Esophagus squamous epithelium (tissue), 5 donors: Measurements from ENCODE around the gene ZYX. TPM values are rescaled to one million over a fixed set of nuclear protein-coding genes. Genes with fewer than 3 reads are reported as not detected.
"Not testable (repeated sequence)": the region's sequence is repeated elsewhere in the genome, so short reads cannot be mapped to it uniquely, and the experiment has no call there.

Experiments
- DNase-seq: peaks from one replicate; lab custom pipeline; 2025; lab: John Stamatoyannopoulos, UW
- H3K27ac ChIP-seq, 4 donors: fragments of 200-600 bp; sonication (generic); one replicate each; pipeline ENCODE4 v1.5.1; 2016 to 2019; ENCODE audit warnings: mild to moderate bottlenecking in 1 of 4
- H3K27me3 ChIP-seq, 4 donors: fragments of 200-600 bp; sonication (generic); 1 replicate in 3 of 4; 2 replicates in 1 of 4; pipeline versions ENCODE4 v1.5.1 to v1.6.0; 2017 to 2021; ENCODE audit warnings: antibody characterized with exemption in 1 of 4
- H3K36me3 ChIP-seq, 3 donors: fragments of 200-600 bp; sonication (generic); one replicate each; pipeline ENCODE4 v1.5.1; 2016 to 2019
- H3K4me1 ChIP-seq, 3 donors: fragments of 200-600 bp; sonication (generic); one replicate each; pipeline ENCODE4 v1.5.1; 2017 to 2019
- H3K4me3 ChIP-seq, 4 donors: fragments of 200-600 bp; sonication (generic); 1 replicate in 3 of 4; 2 replicates in 1 of 4; pipeline ENCODE4 v1.5.1; 2016 to 2019; ENCODE audit warnings: mild to moderate bottlenecking in 2 of 4, moderate library complexity in 1 of 4
- H3K9me3 ChIP-seq, 3 donors: fragments of 200-600 bp; sonication (generic); one replicate each; pipeline ENCODE4 v1.5.1; 2016 to 2019
- POLR2A ChIP-seq, 4 donors: fragments of 450-650 bp; IDR thresholded peaks; one replicate each; pipeline ENCODE4 v1.6.1; 2017; ENCODE audit warnings: antibody characterized with exemption in 4 of 4, mild to moderate bottlenecking in 4 of 4, moderate library complexity in 3 of 4
- WGBS, 2 donors: methylation state at CpG; one replicate each; pipeline ENCODE4 v1.1.5; 2018; 5-methylcytosine and 5-hydroxymethylcytosine counted together
- intact Hi-C: fragments of 100-400 bp; cut with DNase I; formaldehyde crosslinking; loops from one replicate; pipeline ENCODE4 v1.15.0; 2022
- total RNA-seq, 4 donors: library from RNA; depleted of rRNA; stranded (reverse); fragments of >200 nt; gene quantifications; one replicate each; pipeline ENCODE4 v1.1.0, GENCODE V29; 2016
- TF ChIP-seq, protein P1 (sequence below), 6 experiments: fragments of 450-650 bp in 4 of 6; fragments of 200-600 bp in 2 of 6; sonication (generic) in 2 of 6; IDR thresholded peaks; one replicate each; pipeline ENCODE4 v1.5.1; 2016 to 2019; ENCODE audit warnings: antibody characterized with exemption in 6 of 6, mild to moderate bottlenecking in 4 of 6, moderate library complexity in 4 of 6
- donor health status: DM: yes; HTN: yes; CAD: no.

ZYX gene
- total RNA-seq, 4 donors from 2014 or later, result 40.2 to 78.8 (median 68.6) TPM

DNA sequence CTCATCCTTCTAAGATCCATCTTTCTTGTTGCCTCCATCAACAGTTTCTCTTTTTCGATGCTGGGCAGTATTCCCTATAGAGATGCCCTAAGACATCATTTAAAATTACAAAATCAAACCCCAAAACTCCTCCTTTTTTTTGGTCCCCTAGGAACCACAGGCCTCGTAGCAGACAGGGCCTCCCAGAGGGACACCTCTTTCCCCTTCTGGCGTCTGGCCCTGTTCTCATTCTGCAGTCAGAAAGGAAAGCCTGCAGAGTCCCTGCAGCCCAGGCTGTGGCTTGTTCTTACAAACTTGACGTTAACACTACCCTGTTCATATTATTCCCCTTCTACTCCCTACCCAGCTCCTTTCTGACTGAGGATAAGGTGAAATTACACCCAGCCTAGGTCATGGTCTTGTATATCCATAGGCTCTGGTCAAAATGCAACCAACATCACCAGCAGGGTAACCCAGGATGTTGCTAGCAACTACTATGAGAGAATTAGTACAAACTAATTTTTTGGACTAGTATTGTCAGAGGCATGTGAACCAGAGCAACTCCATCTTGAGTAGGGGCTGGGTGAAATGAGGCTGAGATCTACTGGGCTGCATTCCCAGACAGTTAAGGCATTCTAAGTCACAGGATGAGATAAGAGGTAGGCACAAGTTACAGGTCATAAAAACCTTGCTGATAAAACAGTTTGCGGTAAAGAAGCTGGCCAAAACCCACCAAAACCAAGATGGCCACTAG lies 31.0 kb downstream of the ZYX start:
- Histone ChIP-seq H3K9me3 (no peaks in the 10 kb centered on the region), H3K27ac (peak overlapping the region in 3 of 4 donors; percentile 63 to 76 (median 70)), H3K27me3 (no peaks in the 10 kb centered on the region), H3K36me3 (no peaks in the 10 kb centered on the region), H3K4me3 (no peak overlapping the region), H3K4me1 (peaks cover 24 to 95% (median 38%) of the 10 kb centered on the region in 3 donors)
- intact Hi-C loops, result no loop called here
- WGBS, 2 donors, result 79 to 81% methylated on average over 5 of the region's 5 CpGs
- DNase-seq, result no peak
- TF ChIP-seq, protein P1, sequence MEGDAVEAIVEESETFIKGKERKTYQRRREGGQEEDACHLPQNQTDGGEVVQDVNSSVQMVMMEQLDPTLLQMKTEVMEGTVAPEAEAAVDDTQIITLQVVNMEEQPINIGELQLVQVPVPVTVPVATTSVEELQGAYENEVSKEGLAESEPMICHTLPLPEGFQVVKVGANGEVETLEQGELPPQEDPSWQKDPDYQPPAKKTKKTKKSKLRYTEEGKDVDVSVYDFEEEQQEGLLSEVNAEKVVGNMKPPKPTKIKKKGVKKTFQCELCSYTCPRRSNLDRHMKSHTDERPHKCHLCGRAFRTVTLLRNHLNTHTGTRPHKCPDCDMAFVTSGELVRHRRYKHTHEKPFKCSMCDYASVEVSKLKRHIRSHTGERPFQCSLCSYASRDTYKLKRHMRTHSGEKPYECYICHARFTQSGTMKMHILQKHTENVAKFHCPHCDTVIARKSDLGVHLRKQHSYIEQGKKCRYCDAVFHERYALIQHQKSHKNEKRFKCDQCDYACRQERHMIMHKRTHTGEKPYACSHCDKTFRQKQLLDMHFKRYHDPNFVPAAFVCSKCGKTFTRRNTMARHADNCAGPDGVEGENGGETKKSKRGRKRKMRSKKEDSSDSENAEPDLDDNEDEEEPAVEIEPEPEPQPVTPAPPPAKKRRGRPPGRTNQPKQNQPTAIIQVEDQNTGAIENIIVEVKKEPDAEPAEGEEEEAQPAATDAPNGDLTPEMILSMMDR (IDR thresholded peaks at IDR 0.05), result no peak
- TF ChIP-seq POLR2A (IDR thresholded peaks at IDR 0.05), result no peak

DNA sequence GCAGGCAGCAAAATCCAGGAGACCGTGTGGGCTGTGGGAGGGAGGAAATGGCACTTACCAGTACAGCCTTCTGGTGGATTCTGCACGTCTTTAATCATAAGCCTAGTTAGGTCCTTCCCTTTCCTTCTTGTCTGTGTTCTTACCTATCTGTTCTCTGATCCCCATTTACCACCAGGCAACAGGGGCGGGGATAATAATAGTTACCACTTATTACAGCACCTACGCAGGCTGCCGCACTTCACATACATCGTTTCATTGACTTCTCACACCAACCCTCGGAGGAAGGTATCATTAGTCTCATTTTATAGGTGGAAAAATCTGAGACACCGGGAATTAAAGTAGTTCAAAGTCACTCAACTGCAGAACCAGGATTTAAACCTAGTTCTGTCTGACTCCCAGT lies 32.0 kb downstream of the ZYX start:
- 69 to 79% methylated on average over 8 of the region's 8 CpGs for WGBS, 2 donors
- DNase-seq, result no peak
- H3K4me3 ChIP-seq, result no peak overlapping the region
- peaks cover 18 to 88% (median 32%) of the 10 kb centered on the region in 3 donors for H3K4me1 ChIP-seq
- no peak for TF ChIP-seq POLR2A (IDR thresholded peaks at IDR 0.05)
- TF ChIP-seq, protein P1 (IDR thresholded peaks at IDR 0.05), result no peak
- no peaks in the 10 kb centered on the region for H3K27me3 ChIP-seq
- H3K36me3 ChIP-seq, result no peaks in the 10 kb centered on the region
- H3K9me3 ChIP-seq, result no peaks in the 10 kb centered on the region
- H3K27ac ChIP-seq, result peak overlapping the region in 3 of 4 donors; percentile 63 to 76 (median 70)
- intact Hi-C loops, result no loop called here

DNA sequence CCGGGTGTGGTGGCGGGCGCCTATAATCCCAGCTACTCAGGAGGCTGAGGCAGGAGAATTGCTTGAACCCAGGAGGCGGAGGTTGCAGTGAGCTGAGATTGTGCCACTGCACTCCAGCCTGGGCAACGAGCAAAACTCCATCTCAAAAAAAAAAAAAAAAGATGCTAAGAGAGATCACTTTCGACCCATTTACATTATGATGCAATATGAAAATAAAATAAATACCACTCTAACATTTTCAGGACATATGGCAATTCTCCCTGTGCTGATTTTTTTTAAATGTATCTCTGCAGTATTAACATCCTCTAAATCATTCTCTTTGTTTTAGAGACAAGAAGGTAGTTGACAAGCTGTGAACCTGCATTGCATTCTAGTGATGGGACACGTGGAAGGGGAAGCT lies 34.1 kb downstream of the ZYX start:
- peak overlapping the region; percentile 70 to 82 (median 76) for H3K27ac ChIP-seq
- intact Hi-C loops, result loop anchor here (5.0 kb wide), 1 partner anchor 173 kb away; no protein-coding TSS in a partner anchor
- H3K4me3 ChIP-seq, DNase-seq, H3K9me3 ChIP-seq, H3K36me3 ChIP-seq, H3K27me3 ChIP-seq: not testable (repeated sequence)
- 69 to 74% methylated on average over 7 of the region's 7 CpGs for WGBS, 2 donors
- H3K4me1 ChIP-seq, result peaks cover 5 to 74% (median 18%) of the 10 kb centered on the region in 3 donors

DNA sequence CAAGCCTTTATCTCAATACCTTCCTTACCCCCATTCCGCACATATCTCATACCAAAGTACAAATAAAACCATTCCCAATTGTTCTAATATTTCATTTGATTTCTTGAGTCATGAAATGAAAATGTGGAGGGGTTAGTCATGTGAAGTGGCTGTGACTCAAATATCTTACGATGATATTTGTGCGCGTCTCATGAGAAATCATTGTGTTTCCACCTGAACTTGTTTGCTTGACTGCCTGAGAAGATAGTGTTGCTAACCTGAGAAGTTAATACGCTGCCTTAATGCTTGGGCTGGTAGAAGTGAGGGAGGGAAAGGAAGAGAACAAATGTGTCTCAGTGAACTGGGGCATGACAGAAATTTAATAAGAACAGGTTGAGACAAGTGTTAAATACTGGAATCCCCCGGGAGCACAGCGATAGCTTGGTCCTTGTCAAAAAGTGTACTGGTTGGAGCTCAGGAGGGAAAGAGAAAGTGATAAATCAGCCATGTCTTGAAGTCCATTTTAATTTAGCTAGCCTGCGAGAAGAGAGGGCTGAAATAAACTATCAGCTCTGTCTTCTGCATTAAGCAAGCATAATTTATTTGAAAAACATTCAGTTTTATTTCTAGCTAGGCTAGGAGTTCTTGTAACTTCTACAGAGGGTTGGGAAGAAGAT lies 34.7 kb downstream of the ZYX start:
- H3K27me3 ChIP-seq, result no peaks in the 10 kb centered on the region
- H3K27ac ChIP-seq, result peak overlapping the region; percentile 70 to 82 (median 76)
- peak overlapping the region in 3 of 4 donors; percentile 5 to 49 (median 6) for H3K4me3 ChIP-seq
- no peak for DNase-seq
- TF ChIP-seq, protein P1 (IDR thresholded peaks at IDR 0.05), result no peak
- no peak for TF ChIP-seq POLR2A (IDR thresholded peaks at IDR 0.05)
- H3K9me3 ChIP-seq, result no peaks in the 10 kb centered on the region
- no peaks in the 10 kb centered on the region for H3K36me3 ChIP-seq
- 28 to 46% methylated on average over 8 of the region's 8 CpGs for whole genome bisulfite sequencing, 2 donors
- H3K4me1 ChIP-seq, result peaks cover 5 to 70% (median 14%) of the 10 kb centered on the region in 3 donors
- intact Hi-C loops, result loop anchor here (5.0 kb wide), 1 partner anchor 174 kb away; no protein-coding TSS in a partner anchor

DNA sequence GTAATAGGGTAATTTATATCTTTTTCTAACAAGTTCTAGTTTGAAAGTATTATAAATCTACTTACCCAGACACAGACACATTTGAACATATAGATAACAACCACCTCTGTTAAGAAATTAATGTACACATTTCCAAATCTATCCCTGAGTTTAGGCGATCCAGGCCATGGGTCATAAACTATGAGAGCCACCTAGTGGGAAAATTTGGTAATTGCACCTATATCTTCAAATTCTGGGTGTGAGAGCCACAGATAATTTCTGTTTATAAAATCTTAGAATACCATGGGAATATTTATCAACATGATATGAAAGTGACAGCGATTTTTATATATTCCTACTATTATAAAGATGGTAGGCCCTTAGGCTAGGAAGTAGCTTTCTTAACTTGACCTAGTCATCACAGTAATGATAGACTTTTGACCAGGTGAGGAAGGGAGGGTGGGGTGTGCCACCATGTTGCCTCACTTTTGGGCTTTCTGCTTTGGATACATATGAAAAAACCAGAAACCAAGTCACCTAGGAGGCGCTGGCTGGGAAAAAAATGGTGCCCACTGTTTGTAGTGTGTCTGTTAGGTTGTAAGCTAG lies 35.5 kb downstream of the ZYX start:
- DNase-seq, result no peak
- TF ChIP-seq, protein P1 (IDR thresholded peaks at IDR 0.05), result peak; percentile 70 to 85 (median 80)
- TF ChIP-seq POLR2A (IDR thresholded peaks at IDR 0.05), result no peak
- WGBS, 2 donors, result 0 to 2% methylated on average over 3 of the region's 3 CpGs
- H3K36me3 ChIP-seq, result no peaks in the 10 kb centered on the region
- H3K9me3 ChIP-seq, result no peaks in the 10 kb centered on the region
- H3K4me1 ChIP-seq, result peaks cover 5 to 62% (median 9%) of the 10 kb centered on the region in 3 donors
- peak overlapping the region in 1 of 4 donors; percentile 6 for H3K4me3 ChIP-seq
- intact Hi-C loops, result loop anchor here (5.0 kb wide), 1 partner anchor 174 kb away; no protein-coding TSS in a partner anchor
- H3K27ac ChIP-seq, result peak overlapping the region; percentile 70 to 82 (median 76)
- H3K27me3 ChIP-seq, result no peaks in the 10 kb centered on the region
